ENCODE measurements around the gene SKAP2.

GRCh38 chr7:26670841-26671240 lies 193.5 kb downstream of the SKAP2 start:
- no peak for TF ChIP-seq CTCF (CRISPR knock-in tag; IDR thresholded peaks at IDR 0.05)
- no peak for TF ChIP-seq SOX6 (IDR thresholded peaks at IDR 0.05)
- TF ChIP-seq SOX6 (CRISPR knock-in tag; IDR thresholded peaks at IDR 0.05): no peak
- no peak for TF ChIP-seq THRA (CRISPR knock-in tag; IDR thresholded peaks at IDR 0.05; ENCODE audit: borderline replicate concordance)
- TF ChIP-seq RELA (CRISPR knock-in tag; IDR thresholded peaks at IDR 0.05): no peak
- no peak for TF ChIP-seq ZFAT (CRISPR knock-in tag; conservative IDR thresholded peaks at IDR 0.05)
- no peak for TF ChIP-seq SP1 (IDR thresholded peaks at IDR 0.05)
- TF ChIP-seq SP1 (CRISPR knock-in tag; IDR thresholded peaks at IDR 0.05): no peak
